ENCODE results near the gene MYO5B.
"Not testable (repeated sequence)": the region's sequence is repeated elsewhere in the genome, so short reads cannot be mapped to it uniquely, and the experiment has no call there.

Gene MYO5B

DNA sequence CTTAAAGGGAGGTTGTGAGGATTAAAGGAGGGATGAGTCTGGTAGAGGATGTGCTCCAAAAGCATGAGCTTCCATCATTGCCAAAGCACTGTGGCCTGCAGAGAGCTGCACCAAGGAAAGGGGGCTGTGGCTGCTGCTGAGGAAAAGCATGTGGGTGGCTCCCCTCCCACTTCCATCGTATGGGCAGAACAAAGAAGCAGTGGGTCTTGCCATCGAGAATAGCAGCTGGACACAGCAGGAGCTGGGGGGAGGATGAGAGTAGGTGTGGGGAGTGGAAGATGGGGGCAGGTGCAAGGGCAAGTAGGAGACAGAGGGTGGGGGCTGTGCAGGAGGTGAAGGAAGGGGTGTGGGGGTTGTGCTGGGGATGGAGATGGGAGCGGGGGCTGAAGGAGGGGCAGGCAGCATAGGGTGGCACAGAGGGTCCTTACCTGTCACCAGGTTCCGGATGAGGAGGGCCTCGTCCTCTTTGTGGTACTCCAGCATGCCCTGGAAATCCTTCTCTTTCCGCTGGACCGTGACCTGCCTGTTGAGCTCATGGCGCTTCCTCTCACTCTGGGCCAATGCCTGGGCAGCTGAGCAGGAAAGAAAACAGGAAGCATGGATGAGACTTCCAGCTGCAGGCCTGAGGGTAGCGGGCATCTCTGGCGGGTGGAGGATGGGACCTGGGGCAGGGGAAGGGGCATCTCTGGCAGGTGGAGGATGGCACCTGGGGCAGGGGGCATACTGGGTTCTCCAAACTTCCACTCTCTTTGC lies 348.1 kb downstream of the MYO5B start:
- DNase-seq = no peak

DNA sequence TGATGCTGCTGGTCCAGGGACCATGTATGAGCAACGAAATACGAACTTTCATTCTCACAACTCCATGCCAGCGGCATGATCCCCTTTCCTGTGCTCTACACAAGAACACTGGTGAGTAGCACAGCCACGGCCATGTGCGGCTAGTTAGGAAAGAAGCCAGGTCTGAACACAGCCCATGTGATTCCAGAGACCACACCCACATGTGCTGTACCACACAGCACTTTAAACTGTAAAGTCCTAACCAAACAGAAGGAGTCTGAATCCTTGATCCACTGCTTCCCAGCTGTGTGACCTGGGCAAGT lies 348.6 kb downstream of the MYO5B start:
- no peak for DNase-seq

DNA sequence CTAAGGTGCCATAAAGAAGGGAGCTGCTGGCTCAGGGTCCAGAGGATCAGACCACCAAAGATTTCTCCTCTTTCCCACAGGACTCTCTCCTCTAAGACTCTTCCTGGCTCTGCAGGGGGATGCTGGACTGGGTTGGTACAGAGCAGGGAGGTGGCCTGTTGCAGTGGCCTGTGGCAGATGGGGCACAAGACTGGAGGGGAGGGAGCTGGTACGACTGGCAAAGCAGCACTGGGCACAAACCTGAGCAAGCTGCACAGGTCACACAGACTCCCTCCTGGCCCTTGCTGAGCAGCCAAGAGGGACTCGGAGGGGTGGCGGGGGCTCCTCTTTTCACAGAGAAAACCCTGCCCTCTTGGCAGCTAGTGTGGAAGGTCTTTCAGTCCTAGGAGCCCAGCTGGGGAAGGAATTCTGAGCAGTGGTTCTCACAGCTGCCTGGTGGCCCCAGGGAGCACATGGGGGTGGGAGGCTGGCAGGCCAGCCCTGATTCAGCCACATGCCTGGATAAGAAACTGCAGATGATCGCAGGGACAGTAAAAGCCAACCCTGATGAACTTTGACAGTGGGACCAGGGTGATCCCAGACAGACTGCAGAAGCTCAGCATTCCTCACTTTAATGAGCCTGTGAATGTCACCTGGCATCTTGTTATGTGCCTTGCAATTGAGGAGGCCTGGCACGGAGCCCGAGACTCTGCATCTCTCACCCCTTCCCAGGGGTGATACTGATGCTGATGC lies 349.2 kb downstream of the MYO5B start:
- DNase-seq = no peak

- DNase-seq = no peak
These were observed 350.0 kb downstream of the MYO5B start for GRCh38 chr18:49844903-49845302.

DNA sequence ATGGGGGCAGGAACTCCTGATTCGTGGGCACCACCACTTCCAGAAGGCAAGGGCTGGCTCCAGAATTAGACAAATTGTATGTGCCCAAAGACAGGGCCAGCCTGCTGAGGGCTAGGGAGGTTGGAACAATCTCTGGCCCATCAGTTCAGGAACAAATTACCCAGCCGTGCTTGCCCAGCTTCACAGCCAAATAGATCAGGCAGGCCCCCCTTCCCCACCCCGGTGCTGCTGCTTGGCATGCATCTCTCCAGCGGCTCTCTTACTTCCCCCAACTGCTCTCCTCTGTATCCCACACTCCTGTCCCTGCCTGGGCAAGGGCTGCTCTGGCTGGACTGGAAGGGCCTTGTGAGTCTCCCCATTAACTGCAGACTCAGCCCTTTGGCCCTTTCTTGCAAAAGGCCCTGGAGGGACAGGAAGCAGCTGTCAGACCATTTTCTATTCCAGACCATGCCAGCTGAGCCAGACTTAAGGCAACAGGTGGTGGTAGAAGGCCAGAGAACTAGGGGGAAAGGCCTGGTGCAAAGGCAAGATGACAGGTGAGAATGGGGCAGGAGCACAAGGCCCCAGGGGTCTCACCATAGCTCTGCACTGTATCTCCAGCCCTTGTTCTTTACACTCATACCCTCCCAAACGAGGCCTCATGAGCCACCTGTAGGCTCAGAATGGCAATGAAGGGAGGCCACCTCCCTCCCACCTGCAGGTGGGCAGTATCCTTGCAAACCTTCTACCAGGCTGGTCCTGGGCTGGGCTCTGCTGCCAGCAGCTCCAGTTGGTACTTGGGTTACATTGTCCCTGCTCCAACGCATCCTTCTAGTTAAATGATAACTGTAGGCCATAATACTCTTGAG lies 350.9 kb downstream of the MYO5B start:
- DNase-seq = peak in 1 of 2 donors; percentile 5

GRCh38 chr18:49843131-49843530 lies 351.8 kb downstream of the MYO5B start:
- DNase-seq = no peak

- DNase-seq = no peak
These were observed 352.3 kb downstream of the MYO5B start for GRCh38 chr18:49842656-49843055.

- DNase-seq = no peak
These were observed 353.4 kb downstream of the MYO5B start for GRCh38 chr18:49841236-49842217.

DNA sequence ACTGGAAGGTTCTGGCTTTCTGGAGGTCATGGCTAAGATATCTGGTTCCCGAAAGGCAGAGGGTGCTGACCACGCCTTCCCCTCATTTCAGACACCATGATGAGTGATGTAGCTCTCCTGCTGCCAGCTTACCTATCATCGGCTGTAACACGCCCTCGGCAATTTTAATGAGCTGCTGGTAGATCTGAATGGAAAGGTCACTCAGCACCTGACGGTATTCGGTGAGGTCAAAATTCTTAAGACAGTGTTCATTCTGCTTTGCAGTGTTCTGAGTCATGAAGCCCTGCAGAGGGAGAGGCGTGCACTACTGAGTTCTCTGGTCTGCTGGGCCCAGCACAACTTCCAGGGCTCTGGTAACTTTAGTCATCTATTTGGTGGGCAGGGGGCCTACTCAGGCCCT lies 355.9 kb downstream of the MYO5B start:
- no peak for DNase-seq

DNA sequence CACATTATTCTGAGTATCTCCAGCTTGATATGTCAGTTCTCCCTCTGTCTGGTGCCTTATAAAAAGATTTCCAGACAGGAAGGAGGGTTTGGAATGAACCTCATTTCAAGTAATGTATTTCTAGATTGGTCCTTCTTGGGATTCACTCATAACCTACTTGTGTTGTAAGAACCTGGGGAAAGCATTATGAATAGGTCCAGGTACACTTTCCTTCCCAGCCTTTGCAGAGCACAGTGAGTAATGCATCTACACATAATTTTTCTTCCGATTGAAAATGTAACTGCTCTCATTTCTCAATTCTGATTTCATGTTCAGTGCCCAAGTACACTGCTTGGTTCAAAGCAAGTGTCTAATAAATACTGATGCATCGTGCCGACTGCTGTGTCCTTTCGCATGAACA lies 356.6 kb downstream of the MYO5B start:
- no peak for DNase-seq

GRCh38 chr18:49837889-49838288 lies 357.1 kb downstream of the MYO5B start:
- no peak for DNase-seq

- DNase-seq = not testable (repeated sequence)
These were observed 357.6 kb downstream of the MYO5B start for GRCh38 chr18:49837316-49837835.

DNA sequence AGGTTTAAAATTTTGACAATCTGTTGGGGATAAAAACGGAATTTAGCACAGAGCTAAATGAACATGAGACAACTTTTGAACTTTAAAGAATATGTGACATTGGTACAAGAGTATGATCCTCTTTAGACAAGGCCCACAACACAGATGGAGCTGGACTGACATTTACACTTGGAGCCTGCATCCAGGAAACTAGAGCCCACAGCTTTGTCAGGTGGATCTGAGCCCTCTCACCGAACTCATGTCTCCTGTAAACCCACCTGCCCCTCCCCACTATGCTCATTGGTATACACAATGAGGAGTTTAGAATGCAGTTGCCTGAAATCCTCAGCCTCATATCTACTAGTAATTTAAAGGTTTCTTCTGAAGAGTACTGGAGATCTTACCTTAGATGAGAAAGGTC lies 359.5 kb downstream of the MYO5B start:
- no peak for DNase-seq

GRCh38 chr18:49834258-49834657 lies 360.7 kb downstream of the MYO5B start:
- no peak for DNase-seq

GRCh38 chr18:49833814-49834213 lies 361.1 kb downstream of the MYO5B start:
- DNase-seq = no peak

DNA sequence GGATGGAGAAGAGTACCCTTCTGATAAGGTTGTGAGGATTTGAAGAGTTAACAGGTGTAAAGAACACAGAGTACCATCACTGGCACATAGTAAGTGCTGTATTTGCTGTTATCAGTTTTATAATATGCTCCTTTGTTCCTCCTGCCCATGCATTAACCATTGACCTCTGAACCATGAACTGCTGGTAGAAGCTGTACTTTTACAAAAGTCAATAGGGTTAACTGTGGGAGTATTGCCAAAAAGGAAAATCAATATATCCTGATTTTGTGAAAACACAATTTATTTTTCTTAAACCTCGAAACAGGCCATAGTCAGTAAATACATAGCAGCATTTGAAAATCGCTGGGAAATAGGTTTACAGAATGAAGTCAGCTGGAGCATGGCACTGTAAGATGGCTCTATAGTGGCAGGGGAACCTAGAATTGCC lies 362.7 kb downstream of the MYO5B start:
- DNase-seq = no peak

DNA sequence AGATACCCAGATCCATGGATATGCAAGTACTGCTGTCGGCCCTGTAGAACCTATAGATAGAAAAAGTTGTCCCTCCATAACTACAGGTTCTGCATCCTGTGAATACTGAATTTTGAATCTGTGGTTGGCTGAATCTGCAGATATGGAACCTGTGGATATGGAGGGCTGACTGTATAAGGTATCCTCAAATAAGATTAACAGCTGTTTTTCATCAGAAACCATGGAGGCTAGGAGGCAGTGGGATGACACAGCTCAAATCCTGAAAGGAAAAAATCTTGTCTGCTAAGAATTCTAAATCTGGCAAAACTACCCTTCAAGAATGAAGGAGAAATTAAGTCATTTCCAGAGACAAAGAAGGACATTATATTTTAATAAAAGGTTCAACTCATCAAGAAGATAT lies 367.0 kb downstream of the MYO5B start:
- DNase-seq = no peak

- peak; percentile 40 to 68 for DNase-seq
These were observed 374.9 kb downstream of the MYO5B start for GRCh38 chr18:49819823-49820671.

GRCh38 chr18:49819071-49819662 lies 375.8 kb downstream of the MYO5B start:
- no peak for DNase-seq

DNA sequence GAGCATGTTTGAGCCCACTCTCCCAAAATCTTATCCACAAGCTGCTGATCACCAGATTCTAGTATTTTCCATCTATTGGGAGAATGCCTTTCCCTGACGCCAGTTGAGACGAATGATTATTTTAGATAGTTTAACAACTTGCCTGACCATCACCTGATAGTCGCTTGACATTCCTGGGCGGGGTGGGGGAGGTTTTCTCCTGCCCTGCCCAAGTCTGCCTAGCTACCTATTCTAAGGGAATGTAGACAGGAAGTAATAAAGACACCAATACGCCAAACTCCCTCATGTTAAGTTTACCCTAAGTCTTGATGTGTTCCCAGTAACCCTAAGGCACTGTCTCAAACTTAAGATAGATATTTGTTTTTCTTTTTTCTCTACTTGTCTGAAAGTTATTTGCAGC lies 377.0 kb downstream of the MYO5B start:
- DNase-seq = no peak

DNA sequence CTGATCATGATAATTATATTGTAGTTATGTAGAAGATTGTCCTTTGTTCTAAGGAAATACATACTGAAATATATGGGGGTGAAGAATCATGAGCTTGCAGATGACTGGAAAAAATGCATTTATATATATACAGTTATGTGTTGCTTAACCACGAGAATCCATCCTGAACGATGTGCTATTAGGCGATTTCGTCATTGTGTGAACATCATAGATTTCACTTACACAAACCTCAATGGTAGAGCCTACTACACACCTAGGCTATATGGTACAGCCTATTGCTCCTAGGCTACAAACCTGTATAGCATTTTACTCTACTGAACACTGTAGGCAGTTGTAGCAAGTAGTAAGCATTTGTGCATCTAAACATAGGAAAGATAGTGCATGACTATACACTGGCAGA lies 379.0 kb downstream of the MYO5B start:
- DNase-seq = no peak

Measured in CD4-positive, alpha-beta T cell treated with Interleukin-1 beta for 1 hour (primary cell).